GM12801 (cell line): ENCODE results near the gene ATP11A.

Source experiments
- TF ChIP-seq, protein P1 (sequence below): IDR thresholded peaks from one replicate; pipeline ENCODE4 v1.5.1; 2011; ENCODE audit warnings: control low read depth; ENCODE audit not compliant: insufficient read length; ENCODE audit errors: extremely low read depth

The ATP11A gene

DNA sequence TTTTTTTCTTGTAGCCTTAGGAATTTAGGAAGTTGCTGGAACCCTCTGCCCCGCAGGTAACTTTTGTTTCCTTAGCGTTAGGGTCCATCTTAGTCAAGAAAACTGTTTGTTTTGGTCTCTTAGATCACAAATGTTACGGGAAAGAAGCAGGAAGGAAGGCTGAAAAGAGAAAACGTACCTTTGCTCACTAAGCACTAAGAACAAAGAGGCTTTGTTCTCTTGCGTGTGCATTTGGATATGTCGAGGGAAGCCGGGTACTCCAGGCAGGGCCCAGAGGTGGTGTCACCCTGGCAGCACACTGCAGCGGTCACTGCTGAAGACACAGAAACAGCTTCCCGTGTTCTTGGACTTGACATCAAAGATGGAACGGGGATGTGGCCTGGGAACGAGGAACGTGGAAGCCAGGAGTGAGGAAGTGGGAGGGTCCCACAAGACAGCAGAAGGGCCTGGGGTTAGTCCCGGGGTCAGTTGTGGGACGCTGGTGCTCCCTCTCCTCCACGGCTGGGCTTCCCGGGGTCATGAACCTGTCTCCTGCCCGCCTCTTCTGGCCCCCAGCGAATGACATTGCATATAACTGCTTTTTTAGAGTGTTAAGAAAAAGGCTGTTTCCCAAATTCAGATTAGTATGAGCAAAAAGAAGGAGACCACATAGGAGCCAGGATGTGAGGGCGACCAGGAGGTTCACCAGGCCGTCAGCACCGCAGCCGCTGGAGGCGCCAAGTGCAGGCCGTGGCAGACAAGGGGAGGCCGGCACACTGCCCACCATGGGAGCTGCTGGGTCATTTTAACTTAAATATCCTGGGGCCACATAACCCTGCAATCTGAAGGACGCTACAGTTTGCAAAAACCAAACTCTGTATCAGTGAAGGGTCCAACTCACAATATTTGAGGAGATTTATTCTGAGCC is 31.6 kb downstream of the ATP11A start:
- TF ChIP-seq, protein P1, sequence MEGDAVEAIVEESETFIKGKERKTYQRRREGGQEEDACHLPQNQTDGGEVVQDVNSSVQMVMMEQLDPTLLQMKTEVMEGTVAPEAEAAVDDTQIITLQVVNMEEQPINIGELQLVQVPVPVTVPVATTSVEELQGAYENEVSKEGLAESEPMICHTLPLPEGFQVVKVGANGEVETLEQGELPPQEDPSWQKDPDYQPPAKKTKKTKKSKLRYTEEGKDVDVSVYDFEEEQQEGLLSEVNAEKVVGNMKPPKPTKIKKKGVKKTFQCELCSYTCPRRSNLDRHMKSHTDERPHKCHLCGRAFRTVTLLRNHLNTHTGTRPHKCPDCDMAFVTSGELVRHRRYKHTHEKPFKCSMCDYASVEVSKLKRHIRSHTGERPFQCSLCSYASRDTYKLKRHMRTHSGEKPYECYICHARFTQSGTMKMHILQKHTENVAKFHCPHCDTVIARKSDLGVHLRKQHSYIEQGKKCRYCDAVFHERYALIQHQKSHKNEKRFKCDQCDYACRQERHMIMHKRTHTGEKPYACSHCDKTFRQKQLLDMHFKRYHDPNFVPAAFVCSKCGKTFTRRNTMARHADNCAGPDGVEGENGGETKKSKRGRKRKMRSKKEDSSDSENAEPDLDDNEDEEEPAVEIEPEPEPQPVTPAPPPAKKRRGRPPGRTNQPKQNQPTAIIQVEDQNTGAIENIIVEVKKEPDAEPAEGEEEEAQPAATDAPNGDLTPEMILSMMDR: no peak

- TF ChIP-seq, protein P1: no peak
Measured at GRCh38 chr13:112722433-112723263, 32.8 kb downstream of the ATP11A start.

DNA sequence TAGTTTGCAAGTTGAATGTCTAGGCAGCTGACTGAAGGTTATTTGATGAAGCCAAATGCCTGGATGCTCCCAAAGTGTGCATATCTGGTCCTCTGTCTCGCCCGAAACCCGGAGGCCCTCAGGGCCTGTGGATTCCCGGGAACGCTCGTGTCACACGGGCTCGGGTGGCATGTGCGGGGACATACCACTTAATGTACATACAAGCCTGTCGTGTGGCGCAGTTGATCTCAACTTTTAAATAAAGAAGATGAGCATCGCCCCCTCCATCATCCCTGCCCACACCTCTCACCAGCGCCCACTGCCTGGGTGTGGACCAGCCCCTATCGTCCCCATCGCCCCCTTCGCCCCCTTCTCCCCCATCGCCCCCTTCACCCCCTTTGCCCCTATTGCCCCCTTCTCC is 33.9 kb downstream of the ATP11A start:
- TF ChIP-seq, protein P1: no peak

DNA sequence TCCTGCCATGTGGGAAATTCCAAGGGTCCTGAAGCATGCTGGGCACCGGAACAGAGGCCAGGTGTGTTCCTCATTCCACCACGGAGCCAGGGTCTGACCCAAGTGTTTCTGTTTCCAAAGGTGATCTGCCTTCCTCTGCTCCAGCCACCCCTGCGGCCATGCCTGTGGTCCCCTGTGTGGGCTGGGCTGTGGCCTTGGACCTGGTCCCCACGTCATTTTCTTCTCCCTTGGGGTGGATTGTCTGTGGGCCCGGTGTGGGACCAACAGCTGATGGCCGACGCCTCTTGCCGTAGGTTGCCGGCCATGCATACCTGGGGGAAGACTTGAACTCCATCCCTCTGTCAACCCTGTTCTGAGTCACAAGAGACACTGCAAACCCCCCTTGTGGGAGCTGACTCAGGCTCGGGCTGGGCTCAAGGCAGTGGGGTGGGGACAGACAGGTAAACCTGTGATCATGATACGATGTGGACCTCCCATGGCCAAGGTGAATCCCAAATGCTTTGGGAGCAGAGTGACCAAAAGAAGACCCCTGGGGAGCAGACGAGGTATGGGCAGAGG is 35.0 kb downstream of the ATP11A start:
- TF ChIP-seq, protein P1: no peak

- TF ChIP-seq, protein P1: no peak
Measured at GRCh38 chr13:112725346-112726015, 35.6 kb downstream of the ATP11A start.

DNA sequence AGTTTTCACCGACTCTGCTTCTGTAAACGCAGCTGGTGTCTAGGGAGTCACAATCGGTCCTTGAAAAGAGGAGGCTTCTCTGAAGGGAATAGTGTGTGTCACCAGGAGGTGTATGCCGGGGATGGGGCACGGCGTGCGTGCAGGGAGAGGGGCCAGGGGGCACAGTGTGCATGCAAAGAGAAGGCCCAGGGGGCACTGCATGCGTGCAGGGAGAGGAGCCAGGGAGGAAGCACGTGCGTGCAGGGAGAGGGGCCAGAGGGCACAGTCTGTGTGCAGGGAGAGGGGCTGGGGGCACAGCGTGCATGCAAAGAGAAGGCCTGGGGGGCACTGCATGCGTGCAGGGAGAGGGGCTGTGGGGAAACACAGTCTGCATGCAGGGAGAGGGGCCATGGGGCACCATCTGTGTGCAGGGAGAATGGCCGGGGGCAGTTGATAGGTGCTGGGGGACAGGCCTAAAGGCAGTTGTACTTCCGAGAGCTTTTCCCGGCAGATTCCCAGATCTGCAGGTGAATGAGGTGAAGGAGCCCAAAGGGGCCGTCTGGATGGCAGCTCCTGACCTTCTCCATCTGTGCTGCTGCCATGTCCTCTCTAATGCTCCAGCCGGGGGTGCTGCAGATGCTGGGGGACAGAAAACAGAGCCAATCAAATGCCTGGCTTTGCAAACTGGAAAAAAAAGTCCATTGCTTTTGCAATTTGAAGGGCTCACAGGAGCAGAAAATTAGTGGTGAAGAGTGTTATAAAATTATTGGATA is 36.4 kb downstream of the ATP11A start:
- TF ChIP-seq, protein P1: no peak
